ENCODE results near the gene RAC3. TPM values are rescaled to one million over a fixed set of nuclear protein-coding genes. Genes with fewer than 3 reads are reported as not detected.

Gene RAC3
- 10 to 100 TPM; 12.9 to 13.1 TPM for total RNA-seq

DNA sequence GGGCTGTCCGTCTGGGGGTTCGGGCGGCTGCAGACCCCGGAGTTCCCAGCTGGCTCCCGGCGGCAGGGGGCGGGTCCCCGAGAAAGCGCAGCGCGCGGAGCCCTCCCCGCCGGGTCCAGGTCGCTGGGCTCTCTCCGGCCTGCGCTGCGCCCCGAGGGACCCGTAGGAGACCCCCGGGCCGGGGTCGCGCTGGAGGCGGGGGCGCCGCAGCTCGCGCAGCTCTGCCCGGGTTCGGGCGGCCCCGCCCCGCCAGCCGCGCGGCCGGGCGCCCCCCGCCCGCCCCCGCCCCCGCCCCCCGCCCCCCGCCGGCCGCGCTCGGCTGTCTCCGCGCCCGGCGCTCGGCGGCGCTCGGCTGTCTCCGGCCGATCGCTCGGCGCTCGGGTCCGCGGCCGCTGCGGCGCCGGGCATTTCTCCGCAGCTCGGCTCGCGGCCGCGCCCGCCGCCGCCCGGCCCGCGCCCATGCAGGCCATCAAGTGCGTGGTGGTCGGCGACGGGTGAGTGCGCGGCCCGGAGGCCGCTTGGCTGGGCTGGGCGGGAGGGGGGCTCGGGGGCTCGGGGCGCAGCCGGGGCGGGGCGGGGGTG, at the start of gene RAC3:
Gene RAC3 (plus strand): TSS at position 376 of the 582 bp plus-strand sequence. CDS start 84 bp downstream, at position 460.
- H3K9me3 Mint-ChIP-seq (ENCODE audit: insufficient read depth): no peaks in the 10 kb centered on the region
- peaks cover 33% of the 10 kb centered on the region for H3K36me3 Mint-ChIP-seq (ENCODE audit: low read depth)
- H3K27ac Mint-ChIP-seq: peak within 1 kb of the TSS; percentile 52
- peak; percentile 20 for ATAC-seq
- peaks cover 39% of the 10 kb centered on the region for H3K4me1 Mint-ChIP-seq (ENCODE audit: low read depth)
- no peaks in the 10 kb centered on the region for H3K27me3 Mint-ChIP-seq (ENCODE audit: low read depth)
- H3K4me3 Mint-ChIP-seq: peak within 1 kb of the TSS; percentile 76
- POLR2A ChIA-PET: interaction anchor here (0.5 to 1.8 kb wide), 3 partner anchors 67 to 205 kb away, joined by 3 to 8 read pairs (median 3); partner anchors contain the start of gene FASN
- no peak for DNase-seq
- CTCF ChIA-PET: interaction anchor here (1.1 to 3.1 kb wide), 8 partner anchors 10 to 170 kb away, joined by 4 to 31 read pairs (median 8); partner anchors contain the start of genes ASPSCR1, CENPX, GPS1 and LRRC45

DNA sequence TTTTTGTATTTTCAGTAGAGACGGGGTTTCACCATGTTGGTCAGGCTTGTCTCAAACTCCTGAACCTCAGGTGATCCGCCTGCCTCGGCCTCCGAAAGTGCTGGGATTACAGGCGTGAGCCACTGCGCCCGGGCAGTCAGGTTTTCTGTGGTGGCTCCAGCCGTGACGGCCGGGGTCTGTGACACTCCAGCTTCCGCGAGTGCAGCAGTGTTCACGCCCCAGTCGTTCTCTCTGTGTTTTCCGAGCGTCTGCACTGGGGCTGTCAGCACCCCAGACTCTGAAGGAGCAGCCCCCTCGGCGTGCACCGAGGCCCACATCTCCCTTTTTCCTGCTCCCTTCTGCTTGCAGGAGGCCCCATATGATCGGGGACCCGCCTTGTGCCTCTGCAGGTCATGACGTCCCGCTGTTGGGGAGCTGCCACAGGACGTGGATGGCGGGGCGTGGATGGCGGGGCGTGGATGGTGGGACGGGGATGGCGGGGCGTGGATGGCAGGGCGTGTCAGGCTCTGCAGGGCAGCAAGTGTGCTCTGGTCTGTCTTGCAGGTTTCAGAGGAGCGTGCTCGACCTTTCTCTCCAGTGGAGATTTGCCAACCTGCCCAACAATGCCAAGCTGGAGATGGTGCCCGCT, 48.4 kb upstream of the RAC3 start:
- CTCF ChIA-PET: interaction anchor here (1.0 to 1.1 kb wide), 2 partner anchors 24 to 37 kb away, joined by 3 to 5 read pairs; no protein-coding TSS in a partner anchor

DNA sequence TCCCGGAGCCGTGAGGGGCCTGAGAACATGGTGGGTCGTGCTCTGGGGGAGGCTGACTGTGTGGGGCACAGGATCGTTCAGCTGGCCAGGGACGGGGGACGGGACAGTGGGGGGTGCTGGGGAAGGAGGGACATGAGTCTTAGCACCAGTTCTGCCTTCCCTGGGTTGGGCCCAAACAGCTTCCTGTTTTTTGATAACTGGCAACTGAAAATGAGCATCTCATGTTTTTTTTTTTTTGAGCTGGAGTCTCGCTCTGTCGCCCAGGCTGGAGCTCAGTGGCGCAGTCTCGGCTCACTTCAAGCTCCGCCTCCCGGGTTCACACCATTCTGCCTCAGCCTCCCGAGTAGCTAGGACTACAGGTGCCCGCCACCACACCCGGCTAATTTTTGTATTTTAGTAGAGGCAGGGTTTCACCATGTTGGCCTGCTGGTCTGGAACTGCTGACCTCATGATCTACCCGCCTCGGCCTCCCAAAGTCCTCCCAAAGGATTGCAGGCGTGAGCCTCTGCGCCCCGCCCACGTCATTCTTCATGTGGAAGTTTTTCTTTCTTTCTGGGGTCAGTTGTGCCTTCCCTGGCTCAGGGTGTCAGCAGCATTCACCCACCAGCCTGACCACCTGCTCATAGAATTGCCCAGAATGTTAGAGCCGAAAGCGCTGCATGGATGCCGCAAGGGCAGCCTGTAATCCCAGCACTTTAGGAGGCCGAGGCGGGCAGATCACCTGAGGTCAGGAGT, 47.7 kb upstream of the RAC3 start:
- Mint-ChIP-seq H3K36me3 (ENCODE audit: low read depth) (peaks cover 26% of the 10 kb centered on the region), H3K4me3 (no peak overlapping the region), H3K4me1 (ENCODE audit: low read depth) (peaks cover 31% of the 10 kb centered on the region), H3K9me3 (ENCODE audit: insufficient read depth) (no peaks in the 10 kb centered on the region), H3K27ac (no peak overlapping the region), H3K27me3 (ENCODE audit: low read depth) (no peaks in the 10 kb centered on the region)
- no peak for ATAC-seq
- POLR2A ChIA-PET: interaction anchor here (0.7 kb wide), 1 partner anchor 46 kb away, joined by 3 read pairs; no protein-coding TSS in a partner anchor
- CTCF ChIA-PET: interaction anchor here (1.1 kb wide), 1 partner anchor 36 kb away, joined by 3 read pairs; no protein-coding TSS in a partner anchor
- no peak for DNase-seq

More for the DNA sequence above, 48.4 kb upstream of the RAC3 start:
- Mint-ChIP-seq H3K27ac (no peak overlapping the region), H3K4me1 (ENCODE audit: low read depth) (peaks cover 34% of the 10 kb centered on the region), H3K4me3 (no peak overlapping the region), H3K9me3 (ENCODE audit: insufficient read depth) (no peaks in the 10 kb centered on the region), H3K27me3 (ENCODE audit: low read depth) (no peaks in the 10 kb centered on the region), H3K36me3 (ENCODE audit: low read depth) (peaks cover 26% of the 10 kb centered on the region)
- no peak for ATAC-seq
- POLR2A ChIA-PET: interaction anchor here (0.7 kb wide), 1 partner anchor 47 kb away, joined by 3 read pairs; no protein-coding TSS in a partner anchor
- DNase-seq: no peak

DNA sequence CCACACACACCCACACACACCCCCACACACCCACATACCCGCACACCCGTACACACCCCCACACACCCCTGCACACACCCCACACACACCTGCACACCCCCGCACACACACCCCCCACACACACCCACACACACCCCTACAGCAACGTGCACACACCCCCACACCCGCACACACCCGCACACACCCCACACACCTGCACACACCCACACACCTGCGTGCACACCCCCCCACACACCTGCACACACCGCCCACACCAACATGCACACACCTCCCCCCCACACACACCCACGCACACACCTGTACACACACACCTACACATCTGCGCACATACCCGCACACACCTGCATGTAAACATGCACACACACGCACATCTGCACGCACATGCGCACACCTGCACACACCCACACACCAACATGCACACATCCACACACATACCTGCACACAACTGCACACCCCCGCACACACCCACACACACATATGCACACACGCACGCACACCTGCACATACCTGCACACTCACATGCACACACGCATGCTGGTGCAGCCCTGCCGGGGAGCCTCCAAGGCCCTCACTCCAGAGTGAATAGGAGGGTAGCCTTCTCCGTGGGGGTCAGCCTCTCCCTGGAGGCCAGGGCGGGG, 46.6 kb upstream of the RAC3 start:
- ChIA-PET POLR2A (no interaction called here), CTCF (no interaction called here)
- peaks cover 21% of the 10 kb centered on the region for H3K4me1 Mint-ChIP-seq (ENCODE audit: low read depth)
- no peak overlapping the region for H3K4me3 Mint-ChIP-seq
- H3K9me3 Mint-ChIP-seq (ENCODE audit: insufficient read depth): no peaks in the 10 kb centered on the region
- no peaks in the 10 kb centered on the region for H3K27me3 Mint-ChIP-seq (ENCODE audit: low read depth)
- ATAC-seq: no peak
- no peak overlapping the region for H3K27ac Mint-ChIP-seq
- no peak for DNase-seq
- peaks cover 20% of the 10 kb centered on the region for H3K36me3 Mint-ChIP-seq (ENCODE audit: low read depth)

DNA sequence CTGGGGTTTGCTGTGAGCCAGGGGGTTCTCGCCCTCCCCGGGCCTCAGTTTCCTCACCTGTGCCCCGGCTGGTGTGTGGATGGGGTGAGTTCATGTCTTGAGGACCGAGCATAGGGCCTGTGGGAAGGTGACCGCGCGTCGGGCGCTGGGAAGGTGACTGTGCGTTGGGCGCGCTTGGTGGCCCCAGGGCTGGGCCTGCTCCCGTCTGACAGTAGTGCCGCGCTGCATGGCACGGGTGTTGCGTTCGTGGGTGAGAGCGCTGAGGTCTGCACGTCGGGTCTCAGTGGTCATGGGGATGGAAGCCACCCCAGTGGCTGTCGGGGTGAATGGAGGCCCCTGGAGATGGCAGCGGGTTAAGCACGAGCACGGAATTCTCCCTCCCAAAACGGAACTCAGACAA, 44.9 kb upstream of the RAC3 start:
- H3K4me3 Mint-ChIP-seq: no peak overlapping the region
- no peaks in the 10 kb centered on the region for H3K27me3 Mint-ChIP-seq (ENCODE audit: low read depth)
- no peaks in the 10 kb centered on the region for H3K9me3 Mint-ChIP-seq (ENCODE audit: insufficient read depth)
- ChIA-PET POLR2A (no interaction called here), CTCF (no interaction called here)
- ATAC-seq: no peak
- peak overlapping the region; percentile 12 for H3K27ac Mint-ChIP-seq
- H3K36me3 Mint-ChIP-seq (ENCODE audit: low read depth): peaks cover 14% of the 10 kb centered on the region
- DNase-seq: no peak
- peaks cover 6% of the 10 kb centered on the region for H3K4me1 Mint-ChIP-seq (ENCODE audit: low read depth)

DNA sequence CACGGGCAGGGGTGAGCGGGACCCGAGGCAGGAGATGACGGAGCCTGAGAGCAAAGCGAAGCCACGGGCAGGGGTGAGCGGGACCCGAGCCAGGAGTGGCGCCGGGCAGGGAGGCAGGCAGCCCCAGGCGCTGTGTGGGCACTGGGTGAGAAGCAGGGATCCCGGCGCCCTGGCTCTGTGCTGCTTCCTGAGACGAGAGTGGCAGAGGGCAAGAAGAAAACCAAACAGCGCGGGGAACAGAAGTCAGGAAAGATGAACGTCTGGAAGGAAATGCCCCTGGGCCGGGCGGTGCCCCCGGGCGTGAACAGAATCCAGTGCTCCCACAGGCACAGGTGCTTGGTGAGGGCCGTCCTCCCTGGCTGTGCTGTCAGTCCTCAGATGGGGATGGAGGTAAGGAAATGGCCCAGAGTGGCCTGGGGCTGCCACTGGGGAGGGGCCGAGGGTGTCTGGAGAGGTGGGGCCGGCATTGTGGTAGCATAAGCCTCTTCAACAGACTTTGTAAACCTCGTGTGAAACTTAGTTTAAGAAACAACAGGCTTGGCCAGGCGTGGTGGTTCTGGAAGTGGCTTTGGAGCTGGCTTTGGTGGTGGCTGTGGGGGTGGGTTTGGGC, 44.2 kb upstream of the RAC3 start:
- Mint-ChIP-seq H3K4me3 (no peak overlapping the region), H3K27ac (no peak overlapping the region), H3K27me3 (ENCODE audit: low read depth) (no peaks in the 10 kb centered on the region), H3K36me3 (ENCODE audit: low read depth) (peaks cover 14% of the 10 kb centered on the region), H3K4me1 (ENCODE audit: low read depth) (peaks cover 5% of the 10 kb centered on the region), H3K9me3 (ENCODE audit: insufficient read depth) (no peaks in the 10 kb centered on the region)
- ATAC-seq (no peak), DNase-seq (no peak)
- CTCF ChIA-PET: no interaction called here
- POLR2A ChIA-PET: no interaction called here

DNA sequence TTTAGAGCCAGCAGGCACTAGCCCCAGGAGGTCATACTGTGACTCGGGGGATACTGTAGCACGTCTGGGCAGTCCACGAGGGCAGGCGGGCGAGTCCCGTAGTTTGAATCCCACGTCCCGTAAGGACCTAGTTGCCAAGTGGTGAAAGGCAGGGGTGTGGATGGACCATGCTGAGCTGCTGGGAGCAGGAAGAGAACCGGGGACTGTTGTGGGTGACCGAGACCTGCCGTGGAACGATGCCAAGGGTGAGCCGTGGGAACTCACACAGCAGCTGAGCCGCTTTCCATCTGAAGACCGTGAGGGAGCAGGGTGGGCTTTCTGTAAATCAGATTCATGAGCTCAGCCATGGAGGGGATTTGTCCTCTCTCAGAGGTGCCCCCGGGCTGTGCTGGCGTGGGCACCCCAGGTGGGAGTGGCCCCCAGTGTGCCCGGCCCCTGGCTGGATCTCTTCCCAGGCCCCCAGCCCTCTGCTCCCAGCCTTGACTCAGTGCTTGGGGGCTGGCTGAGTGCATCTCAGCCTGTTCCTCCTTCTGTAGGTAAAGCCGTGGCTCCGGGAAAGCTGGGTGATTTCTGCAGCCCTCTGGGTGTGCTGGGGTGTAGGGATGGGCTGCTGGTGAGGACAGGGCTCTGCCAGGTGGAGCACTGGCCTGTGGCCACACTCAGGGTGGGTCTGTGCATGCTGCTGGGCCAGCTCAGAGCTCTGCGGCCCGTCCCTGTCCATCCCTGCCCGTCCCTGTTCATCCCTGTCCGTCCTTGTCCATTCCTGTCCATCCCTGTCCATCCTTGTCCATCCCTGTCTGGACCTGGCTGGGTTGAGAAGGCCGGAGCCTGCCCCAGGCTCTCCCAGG, 40.4 kb upstream of the RAC3 start:
- CTCF ChIA-PET: interaction anchor here (1.1 kb wide), 1 partner anchor 39 kb away, joined by 4 read pairs; no protein-coding TSS in a partner anchor
- no peaks in the 10 kb centered on the region for H3K27me3 Mint-ChIP-seq (ENCODE audit: low read depth)
- H3K9me3 Mint-ChIP-seq (ENCODE audit: insufficient read depth): no peaks in the 10 kb centered on the region
- H3K27ac Mint-ChIP-seq: no peak overlapping the region
- POLR2A ChIA-PET: interaction anchor here (0.7 to 0.9 kb wide), 2 partner anchors 14 to 93 kb away, joined by 3 to 4 read pairs; no protein-coding TSS in a partner anchor
- H3K4me3 Mint-ChIP-seq: no peak overlapping the region
- peaks cover 6% of the 10 kb centered on the region for H3K36me3 Mint-ChIP-seq (ENCODE audit: low read depth)
- DNase-seq (no peak), ATAC-seq (no peak)
- no peaks in the 10 kb centered on the region for H3K4me1 Mint-ChIP-seq (ENCODE audit: low read depth)

DNA sequence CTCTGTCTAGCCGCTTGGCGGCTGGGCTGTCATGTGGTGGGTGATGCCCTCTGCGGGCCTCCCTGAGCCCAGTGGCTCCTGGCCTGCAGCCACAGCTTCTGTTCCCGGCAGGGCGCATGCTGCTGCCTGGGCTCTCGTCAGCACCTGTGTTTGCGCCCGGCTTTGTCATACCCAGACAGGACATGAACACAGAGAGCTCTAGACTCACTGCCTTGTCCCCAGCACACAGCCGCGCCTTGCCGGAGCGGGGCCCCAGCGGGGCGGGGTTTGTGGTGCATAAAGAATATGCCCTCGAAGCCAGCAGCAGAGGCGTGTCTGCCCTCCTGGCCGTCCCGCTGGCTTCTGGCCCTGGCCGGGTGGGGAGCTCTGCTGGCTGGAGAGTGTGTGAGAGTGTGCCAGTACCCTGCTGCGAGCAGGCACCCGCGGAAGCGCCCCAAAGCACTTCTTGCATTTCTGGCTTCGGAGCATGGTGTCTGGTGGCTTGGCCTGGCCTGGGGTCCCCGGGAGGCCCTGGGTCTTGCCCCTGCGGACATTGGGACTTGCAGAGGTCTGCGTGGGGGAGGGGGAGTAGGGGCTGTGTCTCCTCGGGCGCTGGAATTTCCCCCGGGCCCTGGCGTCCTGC, 39.7 kb upstream of the RAC3 start:
- H3K4me3 Mint-ChIP-seq: no peak overlapping the region
- H3K9me3 Mint-ChIP-seq (ENCODE audit: insufficient read depth): no peaks in the 10 kb centered on the region
- H3K4me1 Mint-ChIP-seq (ENCODE audit: low read depth): no peaks in the 10 kb centered on the region
- no peaks in the 10 kb centered on the region for H3K27me3 Mint-ChIP-seq (ENCODE audit: low read depth)
- POLR2A ChIA-PET: interaction anchor here (0.9 kb wide), 1 partner anchor 15 kb away, joined by 3 read pairs; no protein-coding TSS in a partner anchor
- ATAC-seq (no peak), DNase-seq (no peak)
- H3K27ac Mint-ChIP-seq: no peak overlapping the region
- H3K36me3 Mint-ChIP-seq (ENCODE audit: low read depth): peaks cover under 1% of the 10 kb centered on the region
- CTCF ChIA-PET: no interaction called here

DNA sequence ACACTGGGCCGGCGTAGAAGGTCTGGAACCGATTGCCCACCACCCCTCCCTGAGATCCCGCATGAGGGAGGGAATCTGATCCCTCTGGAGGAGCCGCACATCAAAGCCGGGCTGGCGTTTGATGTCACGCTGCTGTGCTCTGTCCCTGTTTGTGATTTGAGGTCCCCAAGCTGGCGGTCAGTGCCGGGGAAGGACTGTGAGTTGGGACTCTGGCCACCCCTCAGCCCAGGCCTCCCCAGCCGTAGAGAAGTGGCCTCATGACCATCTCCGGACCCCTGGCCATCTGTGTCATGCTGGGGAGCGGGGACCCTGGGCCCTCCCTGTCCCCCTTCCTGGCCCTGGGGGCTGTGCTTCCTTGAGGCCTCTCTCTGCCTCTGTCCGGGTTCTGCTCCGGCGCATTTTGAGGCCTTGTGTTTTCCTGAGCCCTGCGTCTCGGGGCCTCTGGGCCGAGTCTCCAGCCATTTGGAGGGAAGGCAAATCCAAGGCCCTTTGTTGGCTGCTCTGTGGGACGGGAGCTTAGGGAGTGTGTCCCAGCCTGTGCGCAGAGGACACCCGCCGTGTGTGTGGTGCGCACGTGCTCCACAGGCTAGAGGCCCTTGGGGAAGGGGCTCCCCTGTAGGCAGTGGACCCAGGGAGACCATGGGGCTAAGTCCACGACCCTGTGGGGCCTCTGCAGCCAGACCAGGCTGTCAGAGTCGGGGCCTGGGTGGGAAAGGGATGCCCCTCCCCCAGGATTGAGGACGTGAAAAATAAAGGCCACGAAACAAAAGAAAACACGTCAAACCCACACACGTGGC, 39.0 kb upstream of the RAC3 start:
- H3K9me3 Mint-ChIP-seq (ENCODE audit: insufficient read depth): no peaks in the 10 kb centered on the region
- CTCF ChIA-PET: no interaction called here
- ATAC-seq (no peak), DNase-seq (no peak)
- H3K27me3 Mint-ChIP-seq (ENCODE audit: low read depth): no peaks in the 10 kb centered on the region
- H3K4me3 Mint-ChIP-seq: no peak overlapping the region
- POLR2A ChIA-PET: no interaction called here
- H3K27ac Mint-ChIP-seq: no peak overlapping the region
- H3K4me1 Mint-ChIP-seq (ENCODE audit: low read depth): no peaks in the 10 kb centered on the region
- H3K36me3 Mint-ChIP-seq (ENCODE audit: low read depth): no peaks in the 10 kb centered on the region

All from activated CD8-positive, alpha-beta T cell treated with anti-CD3 and anti-CD28 coated beads, Interleukin-2, amount 10 ng/mL, durations not matched to agents 7 days and 5 days (primary cell).